Tibial artery (tissue), 4 donors: ENCODE data around the gene FZR1.

Source experiments
- DNase-seq, 2 donors: peaks; one replicate each; pipeline ENCODE4 v3.0.0-alpha.2; 2019
- H3K27ac ChIP-seq, 2 donors: fragments of 200-600 bp; sonication (generic) in 1 of 2; 1 replicate in 1 of 2; 2 replicates in 1 of 2; pipeline ENCODE4 v1.5.1; 2018 to 2019; ENCODE audit warnings: mild to moderate bottlenecking in 1 of 2
- H3K27me3 ChIP-seq, 2 donors: fragments of 200-600 bp; sonication (generic) in 1 of 2; one replicate each; pipeline versions ENCODE4 v1.5.1 to v1.6.0; 2016 to 2019
- H3K36me3 ChIP-seq, 3 donors: fragments of 200-600 bp; sonication (generic) in 2 of 3; one replicate each; pipeline ENCODE4 v1.5.1; 2016 to 2019; ENCODE audit warnings: mild to moderate bottlenecking in 2 of 3
- H3K4me1 ChIP-seq, 4 donors: fragments of 200-600 bp; sonication (generic) in 2 of 4; 1 replicate in 3 of 4; 2 replicates in 1 of 4; pipeline ENCODE4 v1.5.1; 2016 to 2019
- H3K4me3 ChIP-seq, 2 donors: fragments of 200-600 bp; sonication (generic) in 1 of 2; 1 replicate in 1 of 2; 2 replicates in 1 of 2; pipeline ENCODE4 v1.5.1; 2018 to 2019; ENCODE audit warnings: mild to moderate bottlenecking in 2 of 2
- H3K9me3 ChIP-seq, 3 donors: fragments of 200-600 bp; sonication (generic) in 1 of 3; one replicate each; pipeline ENCODE4 v1.5.1; 2016 to 2019
- intact Hi-C: fragments of 100-400 bp; cut with DNase I; formaldehyde crosslinking; loops from one replicate; pipeline ENCODE4 v1.15.0; 2023; ENCODE audit warnings: low total_unique reads
- TF ChIP-seq, protein P1 (sequence below), 2 experiments: fragments of 200-600 bp in 1 of 2; fragments of 450-650 bp in 1 of 2; IDR thresholded peaks; one replicate each; pipeline ENCODE4 v1.5.1; 2017 to 2019; ENCODE audit warnings: antibody characterized with exemption in 2 of 2, mild to moderate bottlenecking in 1 of 2, moderate library complexity in 1 of 2

FZR1 gene

DNA sequence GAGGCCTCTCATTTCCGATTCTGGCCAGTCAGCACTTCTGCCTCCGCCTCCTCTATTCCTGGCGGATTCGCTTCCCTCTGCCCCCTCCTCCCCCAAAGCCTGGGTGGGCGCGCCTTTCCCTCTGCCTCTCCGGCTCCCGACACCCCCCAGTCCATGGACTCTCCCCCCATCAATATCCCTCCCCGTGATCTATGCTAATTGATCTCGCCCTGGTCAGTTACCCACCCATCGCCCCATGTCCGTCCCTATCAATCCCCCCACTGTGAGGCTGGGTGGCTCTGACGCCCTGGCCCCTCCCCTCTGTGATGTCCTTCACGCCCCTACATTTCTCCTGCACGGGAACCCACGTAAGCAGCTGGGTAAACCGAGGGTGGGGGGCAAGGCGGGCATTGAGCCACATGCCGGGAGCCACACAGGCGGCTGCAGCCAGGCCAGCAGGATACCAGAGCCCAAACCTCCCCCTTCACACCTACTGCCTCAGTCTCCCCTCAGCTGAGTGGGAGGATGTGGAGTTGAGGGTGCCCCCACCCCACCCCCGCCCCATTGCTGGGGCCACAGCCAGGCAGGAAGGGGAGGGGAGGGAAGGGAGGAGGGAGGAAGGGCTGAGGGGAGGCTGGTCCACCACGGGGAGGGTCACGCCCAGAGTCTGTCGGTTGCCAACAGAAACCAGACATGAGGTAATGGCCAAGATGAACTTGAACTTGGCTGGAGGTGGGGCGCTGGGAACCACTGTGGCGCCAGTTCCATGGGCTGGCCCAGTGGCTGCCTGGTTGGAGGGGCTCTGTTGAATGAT lies 46.8 kb upstream of the FZR1 start:
- Histone ChIP-seq H3K4me1 (peaks cover 4 to 69% (median 64%) of the 10 kb centered on the region in 4 donors), H3K4me3 (peak overlapping the region; percentile 6 to 24), H3K9me3 (no peaks in the 10 kb centered on the region), H3K27ac (peak overlapping the region; percentile 94 to 98), H3K27me3 (no peaks in the 10 kb centered on the region), H3K36me3 (peaks cover 37 to 64% (median 47%) of the 10 kb centered on the region in 3 donors)
- DNase-seq: peak; percentile 94 to 98
- TF ChIP-seq, protein P1, sequence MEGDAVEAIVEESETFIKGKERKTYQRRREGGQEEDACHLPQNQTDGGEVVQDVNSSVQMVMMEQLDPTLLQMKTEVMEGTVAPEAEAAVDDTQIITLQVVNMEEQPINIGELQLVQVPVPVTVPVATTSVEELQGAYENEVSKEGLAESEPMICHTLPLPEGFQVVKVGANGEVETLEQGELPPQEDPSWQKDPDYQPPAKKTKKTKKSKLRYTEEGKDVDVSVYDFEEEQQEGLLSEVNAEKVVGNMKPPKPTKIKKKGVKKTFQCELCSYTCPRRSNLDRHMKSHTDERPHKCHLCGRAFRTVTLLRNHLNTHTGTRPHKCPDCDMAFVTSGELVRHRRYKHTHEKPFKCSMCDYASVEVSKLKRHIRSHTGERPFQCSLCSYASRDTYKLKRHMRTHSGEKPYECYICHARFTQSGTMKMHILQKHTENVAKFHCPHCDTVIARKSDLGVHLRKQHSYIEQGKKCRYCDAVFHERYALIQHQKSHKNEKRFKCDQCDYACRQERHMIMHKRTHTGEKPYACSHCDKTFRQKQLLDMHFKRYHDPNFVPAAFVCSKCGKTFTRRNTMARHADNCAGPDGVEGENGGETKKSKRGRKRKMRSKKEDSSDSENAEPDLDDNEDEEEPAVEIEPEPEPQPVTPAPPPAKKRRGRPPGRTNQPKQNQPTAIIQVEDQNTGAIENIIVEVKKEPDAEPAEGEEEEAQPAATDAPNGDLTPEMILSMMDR (IDR thresholded peaks at IDR 0.05): no peak
- intact Hi-C loops: no loop called here

DNA sequence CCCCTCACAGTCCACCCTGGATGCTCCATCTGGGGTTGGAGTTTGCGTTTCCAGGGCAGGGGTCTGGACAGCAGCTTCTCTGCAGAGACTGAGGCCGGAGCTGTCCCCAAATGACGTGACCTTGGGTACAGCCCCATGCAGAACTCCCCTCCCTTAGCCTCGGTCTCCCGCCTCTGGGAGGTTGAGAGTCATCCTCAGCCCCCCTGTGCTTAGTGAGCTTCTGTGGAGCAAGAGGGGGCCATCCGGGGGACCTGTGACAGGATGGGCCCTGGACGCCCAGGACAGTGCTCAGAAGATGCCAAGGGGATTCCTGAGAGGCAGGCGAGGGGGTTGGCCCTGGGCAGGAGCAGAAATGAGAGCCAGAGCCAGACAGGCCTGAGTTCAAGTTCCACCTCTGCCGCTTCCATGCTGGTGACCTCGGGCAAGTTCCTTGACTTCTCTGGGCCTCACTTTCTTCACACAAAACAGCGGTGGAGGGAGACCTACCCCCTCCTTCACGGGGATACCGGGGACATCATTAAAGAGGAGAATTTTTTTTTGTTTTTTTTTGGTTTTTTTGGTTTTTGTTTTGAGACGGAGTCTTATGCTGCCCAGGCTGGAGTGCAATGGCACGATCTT lies 46.0 kb upstream of the FZR1 start:
- TF ChIP-seq, protein P1 (IDR thresholded peaks at IDR 0.05): no peak
- no peaks in the 10 kb centered on the region for H3K9me3 ChIP-seq
- peaks cover 9 to 77% (median 71%) of the 10 kb centered on the region in 4 donors for H3K4me1 ChIP-seq
- H3K4me3 ChIP-seq: peak overlapping the region in 1 of 2 donors; percentile 16
- no peaks in the 10 kb centered on the region for H3K27me3 ChIP-seq
- DNase-seq: no peak
- H3K36me3 ChIP-seq: peaks cover 30 to 61% (median 41%) of the 10 kb centered on the region in 3 donors
- intact Hi-C loops: loop anchor here (10.0 kb wide), 1 partner anchor 145 kb away; the partner anchor contains the start of gene TBXA2R
- H3K27ac ChIP-seq: peak overlapping the region; percentile 94 to 98

DNA sequence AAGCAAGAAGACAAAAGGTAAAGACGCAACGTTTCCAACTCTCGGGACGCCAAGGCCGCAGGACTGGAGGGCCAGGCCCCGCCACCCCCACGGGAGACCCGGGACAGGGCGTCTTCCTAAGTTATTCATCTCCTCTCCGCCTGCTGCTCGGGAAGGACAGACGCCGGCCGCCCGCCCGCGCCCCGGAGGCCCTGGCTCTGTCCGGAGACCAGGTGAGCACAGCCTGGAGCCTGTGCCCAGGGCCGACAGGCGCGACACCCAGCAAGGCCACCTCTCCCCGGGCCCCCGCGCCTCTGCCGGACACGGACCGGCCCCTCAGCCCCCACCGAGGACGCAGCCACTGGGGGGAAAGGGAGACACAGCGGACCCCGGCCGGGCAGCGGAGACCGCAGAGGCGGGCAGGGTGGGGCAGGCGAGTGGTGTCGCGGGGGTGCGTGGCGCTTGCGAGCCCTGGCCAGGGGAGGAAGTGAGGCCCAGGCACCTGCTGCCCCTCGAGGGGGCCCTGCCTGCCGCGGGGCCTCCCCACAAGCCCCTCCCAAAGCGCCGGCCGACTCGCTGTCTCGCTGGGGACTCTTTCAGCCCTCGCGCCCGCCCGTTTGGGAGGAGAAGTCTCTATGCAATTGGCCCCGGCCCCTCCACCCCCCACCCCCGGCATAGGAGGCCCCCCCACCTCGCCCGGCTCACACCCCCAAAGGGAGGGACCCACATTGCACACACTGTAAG lies 43.0 kb upstream of the FZR1 start:
- intact Hi-C loops: loop anchor here (10.0 kb wide), 1 partner anchor 142 kb away; the partner anchor contains the start of gene TBXA2R
- Histone ChIP-seq H3K9me3 (no peaks in the 10 kb centered on the region), H3K4me1 (peaks cover 9 to 91% (median 82%) of the 10 kb centered on the region in 4 donors), H3K27ac (peak overlapping the region; percentile 94 to 98), H3K27me3 (no peaks in the 10 kb centered on the region), H3K36me3 (peaks cover 19 to 38% (median 20%) of the 10 kb centered on the region in 3 donors), H3K4me3 (no peak overlapping the region)
- no peak for DNase-seq
- TF ChIP-seq, protein P1 (IDR thresholded peaks at IDR 0.05): no peak

DNA sequence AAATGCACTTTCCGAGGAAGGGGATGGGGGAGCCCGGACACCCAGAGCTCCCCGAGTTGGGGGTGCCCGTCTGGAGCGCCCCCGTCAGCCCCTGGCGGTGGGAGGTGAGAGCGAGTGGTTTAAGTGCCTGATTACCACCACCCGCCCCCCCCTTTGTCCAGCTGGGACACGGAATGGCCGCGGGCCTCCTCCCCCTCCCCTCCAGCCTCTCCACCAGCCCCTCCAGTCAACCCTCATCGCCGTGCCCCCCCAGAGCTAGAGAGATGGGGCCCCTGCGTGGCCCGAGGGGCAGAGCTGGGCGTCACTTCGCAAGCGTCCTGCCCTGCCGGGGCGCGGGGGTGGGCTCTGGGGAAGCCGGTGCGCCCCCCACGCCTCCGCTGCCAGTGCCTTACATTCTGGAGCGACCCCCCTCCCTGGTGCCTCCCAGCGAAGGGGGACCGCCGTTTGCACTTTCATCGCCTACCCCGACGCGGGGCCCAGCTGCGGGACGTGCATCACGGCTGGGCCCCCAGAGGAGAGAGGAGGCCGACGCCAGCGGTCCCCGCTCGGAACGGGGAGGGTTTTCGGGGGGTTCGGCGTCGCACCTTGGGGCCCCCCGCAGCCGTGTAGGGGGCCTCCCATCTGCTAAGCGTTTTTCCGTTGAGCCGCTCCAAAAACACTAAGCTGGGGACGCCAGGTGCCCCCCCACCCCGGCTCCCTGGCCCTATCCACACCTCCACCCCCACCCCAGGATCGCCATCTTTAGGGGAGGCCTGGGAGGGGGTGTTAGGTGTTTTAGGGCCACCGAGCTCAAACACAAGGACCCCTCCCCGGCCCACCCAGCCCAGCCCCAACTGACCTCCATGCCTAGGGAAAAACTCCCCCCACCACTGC lies 42.2 kb upstream of the FZR1 start:
- no peak for DNase-seq
- TF ChIP-seq, protein P1 (IDR thresholded peaks at IDR 0.05): no peak
- no peaks in the 10 kb centered on the region for H3K9me3 ChIP-seq
- H3K4me1 ChIP-seq: peaks cover 5 to 91% (median 79%) of the 10 kb centered on the region in 4 donors
- peak overlapping the region; percentile 94 to 98 for H3K27ac ChIP-seq
- H3K36me3 ChIP-seq: peaks cover 19 to 38% (median 20%) of the 10 kb centered on the region in 3 donors
- intact Hi-C loops: loop anchor here (10.0 kb wide), 1 partner anchor 141 kb away; the partner anchor contains the start of gene TBXA2R
- H3K4me3 ChIP-seq: no peak overlapping the region
- no peaks in the 10 kb centered on the region for H3K27me3 ChIP-seq
